ENCODE data around the gene TRIM54. TPM values are rescaled to one million over a fixed set of nuclear protein-coding genes. Genes with fewer than 3 reads are reported as not detected.

The TRIM54 gene
- total RNA-seq, 4 donors from 2014 or later, result 0.21 to 2.7 (median 1.3) TPM

GRCh38 chr2:27262379-27263286 is 19.6 kb upstream of the TRIM54 start, which contains the start of gene SLC30A3:
SLC30A3 (minus strand) TSS chr2:27263047; CDS start chr2:27262906, 141 bp downstream.
- DNase-seq (ENCODE audit: low spot score in 2 of 2), result peak; percentile 10 to 23
- peaks cover 0 to 95% of the 10 kb centered on the region in 2 donors for H3K27me3 ChIP-seq
- 1 to 2% methylated on average over 17 to 64 of the region's 96 CpGs for whole genome bisulfite sequencing, 2 donors

GRCh38 chr2:27263287-27264252 is 18.7 kb upstream of the TRIM54 start:
- 1 to 3% methylated on average over 46 of the region's 46 CpGs for WGBS, 2 donors

More at GRCh38 chr2:27262379-27263286, 19.6 kb upstream of the TRIM54 start, which contains the start of gene SLC30A3:
- Histone ChIP-seq H3K4me3 (peak within 1 kb of the TSS; percentile 28 to 55 (median 44)), H3K36me3 (no peaks in the 10 kb centered on the region), H3K27ac (no peak within 1 kb of the TSS), H3K9me3 (no peaks in the 10 kb centered on the region), H3K4me1 (peaks cover 0 to 40% (median 25%) of the 10 kb centered on the region in 4 donors)
- TF ChIP-seq EP300 (IDR thresholded peaks at IDR 0.05), result no peak
- no peak for TF ChIP-seq POLR2A (IDR thresholded peaks at IDR 0.05)
- TF ChIP-seq CTCF (IDR thresholded peaks at IDR 0.05), result no peak

GRCh38 chr2:27264253-27264752 is 17.9 kb upstream of the TRIM54 start:
- H3K9me3 ChIP-seq, result no peaks in the 10 kb centered on the region
- H3K27me3 ChIP-seq, result peaks cover 0 to 91% of the 10 kb centered on the region in 2 donors

More at GRCh38 chr2:27263287-27264252, 18.7 kb upstream of the TRIM54 start:
- Histone ChIP-seq H3K36me3 (no peaks in the 10 kb centered on the region), H3K4me1 (peaks cover 0 to 40% (median 25%) of the 10 kb centered on the region in 4 donors), H3K27me3 (peaks cover 0 to 96% of the 10 kb centered on the region in 2 donors), H3K4me3 (peak overlapping the region; percentile 28 to 55 (median 44)), H3K27ac (no peak overlapping the region), H3K9me3 (no peaks in the 10 kb centered on the region)
- TF ChIP-seq POLR2A (IDR thresholded peaks at IDR 0.05), result no peak
- no peak for TF ChIP-seq CTCF (IDR thresholded peaks at IDR 0.05)
- no peak for TF ChIP-seq EP300 (IDR thresholded peaks at IDR 0.05)
- DNase-seq (ENCODE audit: low spot score in 2 of 2), result no peak

More at GRCh38 chr2:27264253-27264752, 17.9 kb upstream of the TRIM54 start:
- TF ChIP-seq EP300 (IDR thresholded peaks at IDR 0.05) (no peak), POLR2A (IDR thresholded peaks at IDR 0.05) (no peak), CTCF (IDR thresholded peaks at IDR 0.05) (no peak)
- DNase-seq (ENCODE audit: low spot score in 2 of 2), result no peak
- 0 to 1% methylated on average over 26 to 34 of the region's 38 CpGs for WGBS, 2 donors
- peaks cover 0 to 40% (median 25%) of the 10 kb centered on the region in 4 donors for H3K4me1 ChIP-seq
- no peak overlapping the region for H3K27ac ChIP-seq
- H3K4me3 ChIP-seq, result peak overlapping the region in 3 of 4 donors; percentile 15 to 55 (median 16)
- H3K36me3 ChIP-seq, result no peaks in the 10 kb centered on the region

Data from tibial nerve (tissue), 4 donors.